Measurements from ENCODE around the gene LAMA3. TPM values are rescaled to one million over a fixed set of nuclear protein-coding genes. Genes with fewer than 3 reads are reported as not detected.
A peak's percentile ranks its signal among the peaks of the same experiment; 100 is the strongest.

The LAMA3 gene
- polyA plus RNA-seq, 6 donors from 2014 or later = 0.07 to 0.45 TPM; not detected in 4

DNA sequence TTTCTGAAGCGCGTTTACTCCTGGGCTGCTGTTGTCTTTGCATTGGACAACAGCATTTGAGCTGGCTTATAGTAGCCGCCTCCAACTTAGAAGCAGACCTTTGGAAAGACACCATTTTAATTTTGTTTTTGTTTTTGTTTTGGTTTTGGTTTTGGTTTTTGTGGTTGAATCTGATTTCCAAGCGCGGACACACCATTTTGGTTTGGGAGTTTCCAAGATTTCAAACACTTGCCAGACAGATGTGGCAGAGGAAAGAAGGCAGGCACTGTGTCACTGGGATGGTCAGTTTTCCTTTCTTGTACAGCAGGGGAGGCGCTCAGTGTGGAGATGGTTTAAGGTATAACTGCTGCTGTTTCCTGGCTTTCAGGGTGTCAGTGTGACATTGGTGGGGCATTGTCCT is 126.8 kb downstream of the LAMA3 start:
- DNase-seq (no peak), ATAC-seq (ENCODE audit: low read depth in 2 of 2) (no peak)
- Mint-ChIP-seq H3K27ac (peak overlapping the region in 2 of 6 donors; percentile 50 to 52), H3K36me3 (no peaks in the 10 kb centered on the region), H3K9me3 (no peaks in the 10 kb centered on the region), H3K4me3 (no peak overlapping the region), H3K4me1 (peaks cover 13 to 17% (median 14%) of the 10 kb centered on the region in 3 donors), H3K27me3 (peaks cover 0 to 8% (median 3%) of the 10 kb centered on the region in 3 donors)

DNA sequence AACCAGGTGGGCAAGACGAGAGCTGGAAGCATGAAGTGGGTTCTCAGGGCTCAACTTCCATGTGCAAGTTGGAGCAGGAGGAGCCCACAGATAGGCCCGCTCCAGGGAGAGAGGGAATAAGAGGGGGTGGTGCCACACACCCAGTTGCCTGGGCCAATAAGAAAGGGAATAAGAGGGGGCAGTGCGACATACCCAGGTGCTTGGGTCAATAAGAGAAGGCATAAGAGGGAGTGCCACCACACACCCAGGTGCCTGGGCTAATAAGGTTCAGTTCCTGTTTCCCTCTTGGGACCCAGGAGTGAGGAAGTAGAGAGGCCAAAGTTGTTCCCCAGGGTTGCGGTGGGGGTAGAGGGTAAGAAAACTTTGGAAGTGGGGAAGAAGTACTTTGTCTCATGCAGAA is 127.5 kb downstream of the LAMA3 start:
- Mint-ChIP-seq H3K36me3 (no peaks in the 10 kb centered on the region), H3K27ac (peak overlapping the region in 3 of 6 donors; percentile 50 to 86 (median 82)), H3K4me3 (no peak overlapping the region), H3K4me1 (peaks cover 11 to 14% (median 11%) of the 10 kb centered on the region in 3 donors), H3K27me3 (peaks cover 0 to 3% (median 1%) of the 10 kb centered on the region in 3 donors), H3K9me3 (no peaks in the 10 kb centered on the region)
- ATAC-seq (ENCODE audit: low read depth in 2 of 2) (peak; percentile 43 to 54), DNase-seq (no peak)

DNA sequence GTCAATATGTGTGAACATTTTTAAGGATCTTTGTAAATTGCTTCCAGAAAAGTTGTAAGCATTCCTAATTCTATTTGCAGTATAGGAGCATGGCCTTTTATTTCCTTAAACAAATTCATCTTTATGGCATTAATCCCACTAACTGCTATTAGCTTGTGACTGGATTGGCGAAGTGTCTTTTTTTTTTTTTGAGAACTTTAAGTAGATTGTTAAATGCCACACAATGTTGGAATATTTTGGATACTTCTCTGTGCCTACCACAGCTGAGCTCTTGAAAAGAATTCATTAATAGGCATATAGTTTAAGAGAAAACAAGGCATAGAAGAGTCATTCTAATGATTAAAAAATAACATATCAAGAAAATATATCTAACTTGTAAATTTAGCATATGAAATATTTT is 129.7 kb downstream of the LAMA3 start:
- Mint-ChIP-seq H3K27me3 (no peaks in the 10 kb centered on the region), H3K36me3 (no peaks in the 10 kb centered on the region), H3K4me3 (no peak overlapping the region), H3K9me3 (peaks cover 0 to 2% (median 0%) of the 10 kb centered on the region in 7 donors), H3K4me1 (peaks cover 8 to 14% (median 11%) of the 10 kb centered on the region in 3 donors), H3K27ac (no peak overlapping the region)
- DNase-seq = no peak
- no peak for ATAC-seq (ENCODE audit: low read depth in 2 of 2)

DNA sequence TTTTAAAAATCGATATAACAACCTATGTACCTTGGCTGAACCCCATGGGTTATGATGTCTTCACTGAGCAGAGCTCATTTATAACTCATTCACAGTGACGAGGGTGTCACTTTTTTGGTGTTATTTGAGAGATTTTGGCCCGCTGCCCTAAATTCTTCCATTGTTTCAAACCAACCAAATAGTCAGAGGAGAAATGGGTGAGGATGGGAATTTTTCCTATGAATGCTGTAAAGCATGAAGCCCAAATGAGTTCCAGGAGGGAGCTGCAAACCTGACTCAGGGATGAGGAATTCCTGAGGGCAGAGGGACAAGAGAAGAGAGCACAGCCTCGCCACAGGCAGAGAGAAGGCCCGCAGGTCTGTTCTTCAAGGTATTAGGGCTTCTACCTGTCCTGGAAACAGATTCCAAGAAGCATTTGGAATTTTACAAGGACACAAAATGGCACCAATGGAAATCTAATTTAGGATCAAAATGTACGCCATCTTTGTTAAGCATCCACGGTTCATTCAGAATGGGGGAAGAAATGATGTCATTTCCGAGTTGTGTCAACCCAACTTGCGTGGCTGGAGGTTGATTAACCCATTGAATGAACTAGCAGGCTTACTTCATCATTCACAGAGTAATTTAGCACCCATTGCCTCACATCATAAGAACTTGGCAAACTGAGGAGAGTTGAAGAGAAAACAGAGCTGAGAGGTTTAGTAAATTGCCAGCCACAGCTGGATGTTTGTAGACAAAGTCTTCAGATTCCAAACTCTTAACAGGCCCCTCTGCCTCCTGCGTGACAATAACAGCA is 133.5 kb downstream of the LAMA3 start:
- H3K4me1 Mint-ChIP-seq = peaks cover 0 to 4% (median 0%) of the 10 kb centered on the region in 3 donors
- no peak for DNase-seq
- H3K27me3 Mint-ChIP-seq = no peaks in the 10 kb centered on the region
- H3K4me3 Mint-ChIP-seq = no peak overlapping the region
- no peak overlapping the region for H3K27ac Mint-ChIP-seq
- no peaks in the 10 kb centered on the region for H3K36me3 Mint-ChIP-seq
- H3K9me3 Mint-ChIP-seq = peaks cover 0 to 2% (median 0%) of the 10 kb centered on the region in 7 donors
- ATAC-seq (ENCODE audit: low read depth in 2 of 2) = no peak

DNA sequence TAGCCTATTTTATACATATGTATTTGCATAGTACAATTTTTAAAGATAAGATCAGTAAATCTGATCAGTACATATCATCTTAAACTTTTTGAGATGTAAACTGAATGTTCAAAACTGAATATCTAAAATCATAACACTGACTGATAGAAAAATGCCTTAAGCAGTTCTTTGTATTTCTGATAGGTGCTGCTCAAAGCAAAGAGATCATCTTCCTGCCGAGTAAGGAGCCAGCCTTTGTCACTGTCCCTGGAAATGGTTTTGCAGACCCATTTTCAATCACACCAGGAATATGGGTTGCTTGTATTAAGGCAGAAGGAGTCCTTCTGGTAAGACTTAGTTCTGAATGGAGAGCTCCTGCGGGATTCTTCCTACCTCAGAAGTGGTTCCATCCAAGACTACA is 135.0 kb downstream of the LAMA3 start:
- peaks cover 0 to 2% (median 0%) of the 10 kb centered on the region in 7 donors for H3K9me3 Mint-ChIP-seq
- ATAC-seq (ENCODE audit: low read depth in 2 of 2) = no peak
- no peak overlapping the region for H3K4me3 Mint-ChIP-seq
- no peaks in the 10 kb centered on the region for H3K36me3 Mint-ChIP-seq
- no peak for DNase-seq
- peak overlapping the region in 1 of 6 donors; percentile 39 for H3K27ac Mint-ChIP-seq
- peaks cover 0 to 4% (median 0%) of the 10 kb centered on the region in 3 donors for H3K4me1 Mint-ChIP-seq
- no peaks in the 10 kb centered on the region for H3K27me3 Mint-ChIP-seq

DNA sequence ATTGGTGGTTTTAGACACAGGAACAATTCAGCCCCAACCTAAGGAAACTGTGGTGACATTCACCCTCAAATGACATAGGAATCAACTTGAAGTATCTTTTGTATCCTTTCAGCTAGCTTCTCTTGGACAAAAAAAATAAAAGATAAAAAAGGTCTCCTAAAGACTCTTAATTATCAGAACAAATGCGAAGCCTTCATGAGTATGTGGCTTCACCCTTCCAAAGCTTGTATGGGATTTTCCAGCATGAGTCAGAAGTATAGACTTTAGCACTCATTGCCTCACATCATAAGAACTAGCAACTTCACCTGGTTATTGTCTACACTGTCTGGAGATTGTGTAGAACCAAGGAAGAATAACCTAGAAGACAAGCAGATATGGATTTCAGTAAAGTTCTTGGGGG is 135.4 kb downstream of the LAMA3 start:
- ATAC-seq (ENCODE audit: low read depth in 2 of 2) (no peak), DNase-seq (no peak)
- no peaks in the 10 kb centered on the region for H3K27me3 Mint-ChIP-seq

DNA sequence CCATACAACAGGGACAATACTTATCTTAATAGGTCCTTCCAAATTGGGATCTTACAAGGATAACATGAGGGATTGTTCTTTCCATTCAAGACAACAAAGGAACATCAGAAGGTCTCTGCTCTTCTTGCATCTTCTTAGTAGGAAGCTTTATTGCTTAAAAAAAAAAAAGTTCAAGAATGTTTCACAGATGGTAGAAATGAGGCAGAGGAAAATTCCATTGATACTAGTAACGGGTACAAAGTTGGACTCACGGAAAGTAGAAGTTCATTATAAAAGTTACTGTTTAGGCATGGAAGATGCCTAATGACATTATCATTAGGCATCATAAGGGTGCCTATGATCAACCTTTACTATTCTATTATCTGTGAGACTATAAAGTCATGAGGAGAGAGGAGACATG is 136.2 kb downstream of the LAMA3 start:
- peaks cover 0 to 4% (median 0%) of the 10 kb centered on the region in 3 donors for H3K4me1 Mint-ChIP-seq
- H3K27ac Mint-ChIP-seq = no peak overlapping the region
- H3K9me3 Mint-ChIP-seq = peaks cover 0 to 2% (median 0%) of the 10 kb centered on the region in 7 donors
- DNase-seq (no peak), ATAC-seq (ENCODE audit: low read depth in 2 of 2) (no peak)
- H3K36me3 Mint-ChIP-seq = no peaks in the 10 kb centered on the region
- no peak overlapping the region for H3K4me3 Mint-ChIP-seq
- no peaks in the 10 kb centered on the region for H3K27me3 Mint-ChIP-seq

More for the DNA sequence above, 135.4 kb downstream of the LAMA3 start:
- H3K9me3 Mint-ChIP-seq = peaks cover 0 to 2% (median 0%) of the 10 kb centered on the region in 7 donors
- H3K27ac Mint-ChIP-seq = peak overlapping the region in 1 of 6 donors; percentile 39
- H3K36me3 Mint-ChIP-seq = no peaks in the 10 kb centered on the region
- H3K4me1 Mint-ChIP-seq = peaks cover 0 to 4% (median 0%) of the 10 kb centered on the region in 3 donors
- H3K4me3 Mint-ChIP-seq = no peak overlapping the region

DNA sequence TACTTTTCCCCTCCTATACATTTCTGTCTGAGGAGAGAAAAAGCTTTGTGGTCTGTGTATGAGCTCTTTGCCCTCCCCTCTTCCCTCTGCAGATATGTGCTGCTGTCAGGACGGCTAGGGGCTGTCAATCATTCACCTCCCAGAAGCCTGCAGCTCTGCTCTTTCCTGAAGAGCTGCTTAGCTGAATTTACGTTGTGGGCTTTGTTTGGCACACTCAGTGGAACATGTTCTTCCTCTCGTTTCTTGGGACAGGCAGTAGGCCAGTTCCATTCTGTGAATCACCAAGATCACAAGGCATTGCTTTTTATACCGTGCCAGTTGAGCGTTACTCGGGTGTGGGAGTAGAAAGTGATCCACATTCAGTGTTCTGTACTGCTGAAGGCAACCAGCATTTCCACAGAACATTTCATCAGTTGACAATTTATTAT is 136.7 kb downstream of the LAMA3 start:
- Mint-ChIP-seq H3K4me1 (peaks cover 0 to 4% (median 0%) of the 10 kb centered on the region in 3 donors), H3K27me3 (no peaks in the 10 kb centered on the region), H3K9me3 (peaks cover 0 to 2% (median 0%) of the 10 kb centered on the region in 7 donors), H3K27ac (no peak overlapping the region), H3K4me3 (no peak overlapping the region), H3K36me3 (no peaks in the 10 kb centered on the region)
- no peak for DNase-seq
- ATAC-seq (ENCODE audit: low read depth in 2 of 2) = no peak

DNA sequence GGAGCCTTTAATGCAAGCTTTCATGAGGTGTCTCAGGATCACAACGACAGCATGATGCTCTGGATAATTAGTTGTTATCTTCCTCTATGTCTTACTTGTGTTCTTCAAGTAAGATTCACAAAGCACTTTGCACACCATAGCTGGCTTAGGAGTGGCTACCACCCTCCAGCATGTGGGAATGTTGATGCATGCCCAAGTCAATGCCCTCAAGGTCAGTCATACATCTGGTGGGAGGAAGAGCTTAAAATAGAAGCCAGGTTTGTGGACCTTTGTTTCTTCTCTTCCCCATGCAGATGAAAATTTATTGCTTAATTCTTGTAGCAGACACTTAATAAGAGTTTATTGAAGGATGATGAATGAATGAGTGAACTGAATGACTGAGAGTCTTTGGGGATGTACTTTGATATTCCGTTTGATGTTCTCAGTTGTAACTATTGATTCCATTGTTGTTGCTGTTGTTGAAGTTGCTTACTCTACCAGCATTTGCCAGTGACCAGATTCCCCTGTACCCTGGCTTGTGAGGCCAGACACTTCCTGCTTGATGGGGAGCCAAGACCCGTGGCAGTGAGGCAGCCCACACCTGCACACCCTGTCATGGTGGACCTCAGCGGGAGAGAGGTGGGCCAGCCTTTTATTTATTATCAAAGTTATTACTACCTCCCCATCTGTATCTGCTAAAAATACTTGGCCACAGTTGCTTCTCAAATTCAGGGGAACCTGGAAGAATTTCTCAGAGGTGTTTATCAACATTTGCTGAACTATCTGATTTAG is 137.8 kb downstream of the LAMA3 start:
- Mint-ChIP-seq H3K27ac (peak overlapping the region in 1 of 6 donors; percentile 8), H3K4me3 (no peak overlapping the region)
- ATAC-seq (ENCODE audit: low read depth in 2 of 2) = no peak

DNA sequence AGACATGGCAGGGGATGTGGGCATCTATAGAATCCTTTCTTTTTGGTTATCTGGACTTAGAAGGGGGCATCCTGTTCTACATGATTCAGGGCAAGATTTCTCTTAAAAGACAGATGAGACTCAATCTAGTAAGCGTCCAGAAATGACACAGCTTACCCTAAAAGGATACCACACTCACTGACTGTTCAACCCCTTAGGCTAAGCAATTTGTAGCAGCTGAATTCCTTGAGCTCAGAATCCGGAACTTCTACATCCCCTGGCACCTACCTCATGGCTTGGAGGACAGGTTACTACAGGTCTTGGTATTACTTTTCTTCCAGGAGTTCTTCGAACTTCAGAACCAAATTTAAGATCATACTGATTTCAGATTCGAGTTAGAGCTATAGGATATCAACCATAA is 138.4 kb downstream of the LAMA3 start:
- no peak overlapping the region for H3K4me3 Mint-ChIP-seq
- H3K4me1 Mint-ChIP-seq = peaks cover 0 to 4% (median 0%) of the 10 kb centered on the region in 3 donors
- H3K27ac Mint-ChIP-seq = peak overlapping the region in 2 of 6 donors; percentile 14 to 44
- no peak for ATAC-seq (ENCODE audit: low read depth in 2 of 2)
- DNase-seq = no peak
- no peaks in the 10 kb centered on the region for H3K36me3 Mint-ChIP-seq
- no peaks in the 10 kb centered on the region for H3K27me3 Mint-ChIP-seq
- peaks cover 0 to 2% (median 0%) of the 10 kb centered on the region in 7 donors for H3K9me3 Mint-ChIP-seq

More for the DNA sequence above, 137.8 kb downstream of the LAMA3 start:
- no peak for DNase-seq
- Mint-ChIP-seq H3K36me3 (no peaks in the 10 kb centered on the region), H3K9me3 (peaks cover 0 to 2% (median 0%) of the 10 kb centered on the region in 7 donors), H3K27me3 (no peaks in the 10 kb centered on the region), H3K4me1 (peaks cover 0 to 4% (median 0%) of the 10 kb centered on the region in 3 donors)

DNA sequence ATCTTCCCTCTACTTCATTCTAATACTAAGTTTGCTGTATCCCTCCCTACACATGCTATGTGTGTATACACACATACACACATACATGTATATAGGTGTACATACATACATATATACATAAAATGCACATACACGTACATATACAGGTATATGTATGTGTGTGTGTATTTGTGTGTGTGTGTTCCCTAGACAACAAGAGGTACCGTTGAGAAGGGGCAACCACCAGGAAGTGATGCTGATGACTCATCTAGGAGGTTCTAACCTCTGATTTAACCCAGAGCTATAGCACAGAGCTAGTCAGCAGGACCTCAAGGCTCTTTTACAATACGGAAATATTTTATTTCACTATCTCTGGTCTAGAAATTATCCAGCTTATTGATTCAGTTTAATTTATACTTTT is 139.2 kb downstream of the LAMA3 start:
- Mint-ChIP-seq H3K9me3 (peaks cover 0 to under 1% (median 0%) of the 10 kb centered on the region in 7 donors), H3K27ac (peak overlapping the region in 2 of 6 donors; percentile 14 to 44), H3K4me3 (no peak overlapping the region), H3K4me1 (peaks cover 0 to 4% (median 0%) of the 10 kb centered on the region in 3 donors), H3K36me3 (no peaks in the 10 kb centered on the region), H3K27me3 (no peaks in the 10 kb centered on the region)
- ATAC-seq (ENCODE audit: low read depth in 2 of 2) (peak; percentile 95), DNase-seq (peak; percentile 7)

DNA sequence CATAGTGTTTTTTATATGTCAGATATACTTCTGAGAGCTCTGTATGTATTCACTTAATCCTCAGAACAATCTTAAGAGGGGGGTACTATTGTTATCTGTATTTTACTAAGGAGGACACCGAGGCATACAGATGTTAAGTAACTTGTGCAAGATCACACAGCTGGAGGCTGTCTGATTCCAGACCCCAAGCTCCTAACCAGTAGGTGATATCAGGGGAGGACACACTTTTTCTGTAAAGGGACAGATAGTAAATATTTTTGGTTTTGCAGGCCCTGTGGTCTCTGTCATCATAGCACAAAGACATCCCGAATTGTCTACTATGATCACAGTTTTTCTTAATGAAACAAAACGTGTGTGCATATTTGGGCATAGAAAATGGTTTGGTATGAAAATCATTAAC is 143.7 kb downstream of the LAMA3 start:
- DNase-seq (no peak), ATAC-seq (ENCODE audit: low read depth in 2 of 2) (no peak)
- Mint-ChIP-seq H3K4me1 (peaks cover 0 to 7% (median 0%) of the 10 kb centered on the region in 3 donors), H3K9me3 (no peaks in the 10 kb centered on the region), H3K27me3 (no peaks in the 10 kb centered on the region), H3K27ac (no peak overlapping the region), H3K4me3 (no peak overlapping the region), H3K36me3 (no peaks in the 10 kb centered on the region)

DNA sequence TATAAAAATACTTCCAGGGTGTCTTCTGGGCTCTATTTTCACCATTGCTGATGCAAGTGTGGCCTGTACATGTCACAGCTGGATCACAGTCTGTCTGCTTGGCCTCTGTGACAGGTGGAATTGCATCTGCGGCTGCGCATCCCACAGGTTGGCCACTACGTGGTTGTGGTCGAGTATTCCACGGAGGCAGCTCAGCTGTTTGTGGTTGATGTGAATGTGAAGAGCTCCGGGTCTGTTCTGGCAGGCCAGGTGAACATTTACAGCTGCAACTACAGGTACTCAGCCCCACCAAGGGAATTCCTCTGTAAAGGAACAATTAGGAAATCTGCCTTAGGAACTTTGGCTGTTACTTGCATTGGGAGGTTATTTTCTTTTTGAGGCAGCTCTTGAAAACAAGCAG is 144.5 kb downstream of the LAMA3 start:
- Mint-ChIP-seq H3K9me3 (no peaks in the 10 kb centered on the region), H3K4me3 (no peak overlapping the region), H3K27ac (no peak overlapping the region), H3K4me1 (peaks cover 0 to 13% (median 0%) of the 10 kb centered on the region in 3 donors), H3K36me3 (no peaks in the 10 kb centered on the region), H3K27me3 (no peaks in the 10 kb centered on the region)
- ATAC-seq (ENCODE audit: low read depth in 2 of 2) (no peak), DNase-seq (no peak)
